Activated CD4-positive, alpha-beta T cell treated with anti-CD3 and anti-CD28 coated beads for 4 hours (primary cell): Measurements from ENCODE around the gene ATXN7L1.
A peak's percentile ranks its signal among the peaks of the same experiment; 100 is the strongest.

Experiments
- DNase-seq, 2 donors: peaks; one replicate each; pipeline ENCODE4 v3.0.0-alpha.2; 2020

The ATXN7L1 gene

GRCh38 chr7:105826143-105826542 lies 50.3 kb downstream of the ATXN7L1 start:
- DNase-seq = no peak

DNA sequence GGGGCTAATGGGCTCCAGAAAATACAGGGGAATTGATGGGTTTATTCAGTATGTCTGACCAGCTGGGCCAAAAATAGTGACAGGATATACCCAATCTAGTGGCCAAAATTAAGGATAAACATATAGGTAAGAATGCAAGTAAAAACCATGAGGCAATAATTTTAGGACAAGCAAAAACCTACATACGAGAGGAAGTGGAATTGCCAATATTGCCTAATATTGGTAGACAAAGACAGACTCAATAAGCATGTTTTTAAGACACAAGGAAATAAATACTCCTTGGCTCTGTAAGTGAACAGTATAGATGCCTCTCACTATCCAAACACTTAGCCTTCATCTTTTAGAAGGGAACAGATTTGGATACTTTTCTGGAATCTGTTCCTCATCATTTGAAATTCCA lies 51.0 kb downstream of the ATXN7L1 start:
- no peak for DNase-seq

GRCh38 chr7:105822806-105823205 lies 53.6 kb downstream of the ATXN7L1 start:
- DNase-seq = no peak

GRCh38 chr7:105821527-105821926 lies 54.9 kb downstream of the ATXN7L1 start:
- DNase-seq = no peak

GRCh38 chr7:105820363-105821066 lies 55.9 kb downstream of the ATXN7L1 start:
- no peak for DNase-seq

- no peak for DNase-seq
Measured at GRCh38 chr7:105819559-105819958, 56.8 kb downstream of the ATXN7L1 start.

DNA sequence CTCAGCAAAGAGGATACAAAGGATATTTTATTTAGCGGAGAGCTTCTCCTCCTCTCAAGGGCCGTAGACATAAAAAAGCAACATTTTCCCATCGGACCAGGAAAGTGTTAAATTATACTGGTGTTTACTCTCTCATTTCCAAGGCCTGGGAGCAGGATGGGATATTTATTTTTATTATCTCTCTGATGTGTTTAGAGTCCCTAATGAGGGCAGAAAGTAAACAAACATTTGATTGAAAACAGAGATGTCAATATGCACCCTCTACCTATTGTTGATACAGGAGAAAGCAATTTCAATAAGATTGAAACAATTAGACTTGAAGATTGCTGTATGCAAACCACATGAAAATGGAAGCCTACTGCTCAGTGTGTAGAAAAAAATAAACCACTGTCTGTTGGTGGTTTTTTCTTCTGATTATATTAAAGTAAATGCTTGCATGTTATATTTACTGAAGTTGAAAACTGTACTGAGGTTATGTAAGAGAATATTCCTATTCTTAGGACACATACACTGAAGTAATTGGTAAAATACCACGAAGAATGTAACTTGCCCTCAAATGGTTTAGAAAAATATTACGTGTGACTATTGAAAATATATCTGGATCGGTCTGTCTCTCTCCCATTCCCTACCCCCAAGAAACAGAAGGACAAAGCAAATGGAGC lies 59.3 kb downstream of the ATXN7L1 start:
- DNase-seq = no peak

DNA sequence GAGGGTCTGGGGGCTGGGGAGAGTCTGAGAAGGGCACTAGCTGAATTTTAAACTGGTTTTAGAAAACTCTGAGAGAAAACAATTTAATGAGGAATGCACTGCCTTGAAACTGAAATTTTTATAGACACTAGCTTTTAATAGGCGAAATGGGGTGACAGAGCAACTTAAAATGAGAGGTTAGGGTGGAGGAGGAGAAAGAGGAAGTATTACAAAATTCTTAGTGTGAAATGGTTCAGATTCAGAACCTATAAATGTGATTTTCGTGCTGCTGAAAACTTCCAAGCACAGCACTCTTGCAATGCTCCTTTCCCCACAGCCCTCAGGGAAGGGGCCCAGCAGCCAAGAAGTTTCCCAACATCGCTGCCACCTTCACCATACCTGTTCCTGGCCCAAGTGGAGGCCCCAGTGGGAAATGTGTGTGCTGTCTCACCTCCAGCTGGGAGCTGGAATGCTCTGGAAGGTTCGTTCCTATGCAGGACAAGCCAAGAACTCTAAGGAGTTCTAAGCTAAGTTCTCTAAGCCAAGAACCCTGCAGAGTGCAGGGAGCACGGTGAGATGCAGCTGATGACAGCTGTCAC lies 60.0 kb downstream of the ATXN7L1 start:
- no peak for DNase-seq

- DNase-seq = no peak
Measured at GRCh38 chr7:105815576-105815975, 60.8 kb downstream of the ATXN7L1 start.

GRCh38 chr7:105814481-105814880 lies 61.9 kb downstream of the ATXN7L1 start:
- DNase-seq = no peak

GRCh38 chr7:105811189-105811847 lies 65.1 kb downstream of the ATXN7L1 start:
- no peak for DNase-seq

- DNase-seq = no peak
Measured at GRCh38 chr7:105810556-105810955, 65.8 kb downstream of the ATXN7L1 start.

DNA sequence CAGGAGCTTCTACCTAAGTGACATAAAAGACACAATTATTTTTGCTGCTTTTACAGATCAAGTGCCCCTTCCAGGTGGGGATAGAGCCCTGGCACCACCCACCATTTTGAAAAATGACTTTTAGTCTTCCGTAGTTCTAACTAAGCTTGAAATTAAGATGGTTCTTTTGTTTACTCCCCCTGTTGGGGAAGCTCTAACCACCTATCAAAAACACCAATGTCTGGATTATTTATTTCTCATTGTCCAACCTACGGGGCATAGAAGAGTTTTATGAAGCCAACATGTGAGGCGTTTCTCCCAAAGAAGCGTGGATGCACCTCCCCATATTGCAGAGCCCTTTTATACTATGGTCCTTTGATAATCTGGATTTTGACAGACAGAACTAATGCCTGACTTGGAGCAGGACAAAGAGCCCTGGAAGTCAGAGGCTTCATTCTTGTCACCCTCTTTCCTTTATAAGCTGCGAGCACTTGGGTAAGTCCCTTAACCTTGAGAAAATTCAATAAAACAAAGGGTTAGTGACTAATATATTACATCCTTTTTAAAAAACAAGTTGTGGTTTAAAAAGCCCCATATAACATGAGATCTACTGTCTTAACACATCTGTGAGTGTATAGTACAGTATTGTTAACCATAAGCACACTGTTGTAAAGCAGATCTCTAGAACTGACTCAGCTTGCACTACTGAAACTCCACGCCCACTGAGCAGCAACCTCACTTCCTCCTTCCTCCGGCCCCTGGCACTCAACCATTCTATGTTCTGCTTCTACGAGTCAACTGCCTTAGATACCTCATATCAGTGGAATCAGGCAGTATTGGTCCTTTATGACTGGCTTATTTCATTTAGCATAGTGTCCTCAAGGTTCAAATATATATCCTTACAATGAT lies 67.5 kb downstream of the ATXN7L1 start:
- peak; percentile 72 to 78 for DNase-seq

- DNase-seq = no peak
Measured at GRCh38 chr7:105808209-105808608, 68.2 kb downstream of the ATXN7L1 start.

GRCh38 chr7:105807448-105807762 lies 69.0 kb downstream of the ATXN7L1 start:
- no peak for DNase-seq

- DNase-seq = peak; percentile 62 to 68
Measured at GRCh38 chr7:105806592-105807447, 69.6 kb downstream of the ATXN7L1 start.

DNA sequence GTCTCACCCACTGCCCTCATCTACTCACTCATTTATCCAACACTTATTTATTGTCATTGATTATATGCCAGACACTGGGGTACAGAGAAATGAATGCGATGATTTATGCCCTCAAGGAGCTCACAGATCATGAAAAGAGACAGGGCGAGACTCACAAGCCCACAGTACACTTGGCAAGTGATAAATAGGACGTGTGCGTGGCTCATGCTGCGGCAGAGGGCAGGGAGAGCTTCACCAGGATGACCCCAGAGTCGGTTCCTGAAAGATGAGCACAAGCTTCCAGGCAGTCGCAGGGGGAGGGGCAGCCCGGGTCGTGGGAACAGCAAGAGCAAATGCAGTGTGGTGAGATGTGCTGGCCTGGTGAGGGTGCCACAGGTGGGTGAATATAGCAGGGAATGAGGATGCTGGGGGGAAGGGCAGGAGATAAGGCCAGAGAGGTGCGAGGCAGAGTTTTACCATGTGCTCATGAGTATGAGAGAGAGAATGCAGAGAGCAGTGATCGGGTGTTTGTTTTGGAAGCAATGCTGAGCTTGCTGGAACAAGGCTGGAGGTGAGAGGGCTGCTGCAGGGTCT lies 70.9 kb downstream of the ATXN7L1 start:
- DNase-seq = no peak

- DNase-seq = no peak
Measured at GRCh38 chr7:105803429-105803736, 73.0 kb downstream of the ATXN7L1 start.

- DNase-seq = no peak
Measured at GRCh38 chr7:105802604-105803428, 73.6 kb downstream of the ATXN7L1 start.

- DNase-seq = no peak
Measured at GRCh38 chr7:105800849-105801534, 75.4 kb downstream of the ATXN7L1 start.
